SK-N-MC (cell line): ENCODE measurements around the gene TEX28.

Experiments
- EZH2 ChIP-seq: fragments of 200-600 bp; sonication (generic); IDR thresholded peaks from one replicate; pipeline ENCODE4 v1.6.1; 2017; ENCODE audit warnings: antibody characterized with exemption
- POLR2AphosphoS5 ChIP-seq: IDR thresholded peaks from 2 replicates; pipeline ENCODE4 v1.6.1; 2012; ENCODE audit warnings: mild to moderate bottlenecking, low read depth, low read length, borderline replicate concordance

DNA sequence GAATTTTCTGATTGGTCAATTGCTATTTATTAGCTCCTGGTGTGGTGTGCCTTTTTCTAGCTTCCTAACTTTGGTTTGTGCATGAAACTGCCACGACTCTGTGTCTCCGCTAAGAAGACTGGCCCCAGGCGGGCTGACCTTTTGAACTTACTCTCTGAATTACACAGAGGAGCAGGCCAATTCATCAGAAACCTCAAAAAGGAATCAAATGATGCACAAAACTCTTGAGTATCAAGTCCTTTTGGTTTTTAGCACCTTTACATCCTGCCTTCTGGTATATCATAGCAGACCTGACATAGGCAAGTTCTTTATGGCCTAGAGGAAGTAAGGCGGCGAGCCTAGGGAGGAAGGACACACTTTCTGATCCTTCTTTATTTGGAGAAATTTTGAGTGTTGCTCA is 18.2 kb upstream of the TEX28 start:
- TF ChIP-seq EZH2 (no peak), POLR2AphosphoS5 (no peak)
